WTC11 (cell line): ENCODE data around the gene SPINK14.

Source experiments
- CTCF ChIP-seq: fragments of 200-600 bp; IDR thresholded peaks from 2 replicates; pipeline ENCODE4 v1.8.0; 2022; ENCODE audit warnings: antibody characterized with exemption
- ZNF121 ChIP-seq: sonication (generic); formaldehyde crosslinking; IDR thresholded peaks from 2 replicates; pipeline ENCODE4 v1.8.0; 2023; ENCODE audit warnings: missing genetic modification reagents
- ZNF317 ChIP-seq: sonication (generic); formaldehyde crosslinking; IDR thresholded peaks from 2 replicates; pipeline ENCODE4 v1.8.1; 2023; ENCODE audit warnings: low read depth, mild to moderate bottlenecking, moderate library complexity, missing genetic modification reagents, borderline replicate concordance

GRCh38 chr5:148147415-148147814 is 20.9 kb upstream of the SPINK14 start:
- TF ChIP-seq CTCF (no peak), ZNF121 (no peak), ZNF317 (CRISPR knock-in tag) (no peak)
